ENCODE data around the gene ANKMY2. TPM values are rescaled to one million over a fixed set of nuclear protein-coding genes. Genes with fewer than 3 reads are reported as not detected.

ANKMY2 gene
- total RNA-seq, 2 experiments from 2014 or later: 4.6 to 4.7 TPM

GRCh38 chr7:16638282-16639280 lies 7.0 kb downstream of the ANKMY2 start:
- Mint-ChIP-seq H3K4me1 (ENCODE audit: low read depth) (peaks cover 6% of the 10 kb centered on the region), H3K9me3 (no peaks in the 10 kb centered on the region), H3K4me3 (no peak overlapping the region), H3K27me3 (ENCODE audit: low read depth) (no peaks in the 10 kb centered on the region), H3K27ac (no peak overlapping the region), H3K36me3 (ENCODE audit: low read depth) (peaks cover 14% of the 10 kb centered on the region)
- DNase-seq: no peak
- intact Hi-C loops (cut with micrococcal nuclease): no loop called here
- CTCF ChIA-PET: no interaction called here

GRCh38 chr7:16637379-16637778 lies 8.2 kb downstream of the ANKMY2 start:
- DNase-seq: no peak
- intact Hi-C loops (cut with micrococcal nuclease): no loop called here
- CTCF ChIA-PET: no interaction called here
- Mint-ChIP-seq H3K27me3 (ENCODE audit: low read depth) (no peaks in the 10 kb centered on the region), H3K9me3 (no peaks in the 10 kb centered on the region), H3K4me3 (no peak overlapping the region), H3K27ac (no peak overlapping the region), H3K36me3 (ENCODE audit: low read depth) (peaks cover 14% of the 10 kb centered on the region), H3K4me1 (ENCODE audit: low read depth) (no peaks in the 10 kb centered on the region)

- H3K36me3 Mint-ChIP-seq (ENCODE audit: low read depth): peaks cover 14% of the 10 kb centered on the region
- CTCF ChIA-PET: no interaction called here
- no peak for DNase-seq
- no peaks in the 10 kb centered on the region for H3K9me3 Mint-ChIP-seq
- H3K4me1 Mint-ChIP-seq (ENCODE audit: low read depth): no peaks in the 10 kb centered on the region
- intact Hi-C loops (cut with micrococcal nuclease): no loop called here
- no peak overlapping the region for H3K4me3 Mint-ChIP-seq
- no peak overlapping the region for H3K27ac Mint-ChIP-seq
- H3K27me3 Mint-ChIP-seq (ENCODE audit: low read depth): no peaks in the 10 kb centered on the region
Observed at GRCh38 chr7:16636555-16637101, 8.9 kb downstream of the ANKMY2 start.

- Mint-ChIP-seq H3K4me1 (ENCODE audit: low read depth) (no peaks in the 10 kb centered on the region), H3K27ac (no peak overlapping the region), H3K4me3 (no peak overlapping the region), H3K27me3 (ENCODE audit: low read depth) (no peaks in the 10 kb centered on the region), H3K9me3 (no peaks in the 10 kb centered on the region), H3K36me3 (ENCODE audit: low read depth) (peaks cover 14% of the 10 kb centered on the region)
- CTCF ChIA-PET: no interaction called here
- DNase-seq: no peak
- intact Hi-C loops (cut with micrococcal nuclease): no loop called here
Observed at GRCh38 chr7:16634271-16634738, 11.2 kb downstream of the ANKMY2 start.

- H3K4me3 Mint-ChIP-seq: no peak overlapping the region
- no peaks in the 10 kb centered on the region for H3K9me3 Mint-ChIP-seq
- no peak overlapping the region for H3K27ac Mint-ChIP-seq
- intact Hi-C loops (cut with micrococcal nuclease): no loop called here
- H3K4me1 Mint-ChIP-seq (ENCODE audit: low read depth): no peaks in the 10 kb centered on the region
- H3K36me3 Mint-ChIP-seq (ENCODE audit: low read depth): peaks cover 10% of the 10 kb centered on the region
- CTCF ChIA-PET: interaction anchor here (0.6 kb wide), 1 partner anchor 17 kb away, joined by 3 read pairs; no protein-coding TSS in a partner anchor
- DNase-seq: no peak
- no peaks in the 10 kb centered on the region for H3K27me3 Mint-ChIP-seq (ENCODE audit: low read depth)
Observed at GRCh38 chr7:16630654-16631053, 14.9 kb downstream of the ANKMY2 start.

- H3K27ac Mint-ChIP-seq: no peak overlapping the region
- no peaks in the 10 kb centered on the region for H3K4me1 Mint-ChIP-seq (ENCODE audit: low read depth)
- no peaks in the 10 kb centered on the region for H3K9me3 Mint-ChIP-seq
- H3K27me3 Mint-ChIP-seq (ENCODE audit: low read depth): no peaks in the 10 kb centered on the region
- CTCF ChIA-PET: interaction anchor here (0.7 to 0.9 kb wide), 2 partner anchors 8 to 18 kb away, joined by 3 read pairs; partner anchors contain the start of genes ANKMY2 and BZW2
- intact Hi-C loops (cut with micrococcal nuclease): no loop called here
- no peak for DNase-seq
- H3K4me3 Mint-ChIP-seq: no peak overlapping the region
- peaks cover 12% of the 10 kb centered on the region for H3K36me3 Mint-ChIP-seq (ENCODE audit: low read depth)
Observed at GRCh38 chr7:16627236-16627635, 18.3 kb downstream of the ANKMY2 start.

- Mint-ChIP-seq H3K27ac (no peak overlapping the region), H3K36me3 (ENCODE audit: low read depth) (peaks cover 15% of the 10 kb centered on the region), H3K4me3 (no peak overlapping the region), H3K27me3 (ENCODE audit: low read depth) (no peaks in the 10 kb centered on the region), H3K4me1 (ENCODE audit: low read depth) (no peaks in the 10 kb centered on the region), H3K9me3 (no peaks in the 10 kb centered on the region)
- no peak for DNase-seq
- intact Hi-C loops (cut with micrococcal nuclease): no loop called here
- CTCF ChIA-PET: interaction anchor here (0.9 kb wide), 1 partner anchor 9 kb away, joined by 3 read pairs; no protein-coding TSS in a partner anchor
Observed at GRCh38 chr7:16626388-16626787, 19.2 kb downstream of the ANKMY2 start.

GRCh38 chr7:16619979-16620408 lies 25.6 kb downstream of the ANKMY2 start:
- H3K27ac Mint-ChIP-seq: peak overlapping the region; percentile 81
- no peaks in the 10 kb centered on the region for H3K27me3 Mint-ChIP-seq (ENCODE audit: low read depth)
- peaks cover 13% of the 10 kb centered on the region for H3K4me1 Mint-ChIP-seq (ENCODE audit: low read depth)
- CTCF ChIA-PET: interaction anchor here (1.4 kb wide), 1 partner anchor 24 kb away, joined by 4 read pairs; no protein-coding TSS in a partner anchor
- no peaks in the 10 kb centered on the region for H3K9me3 Mint-ChIP-seq
- peaks cover 20% of the 10 kb centered on the region for H3K36me3 Mint-ChIP-seq (ENCODE audit: low read depth)
- intact Hi-C loops (cut with micrococcal nuclease): loop anchor here (1.0 to 2.0 kb wide), 8 partner anchors 25 to 679 kb away; partner anchors contain the start of genes AHR and ANKMY2
- peak overlapping the region; percentile 23 for H3K4me3 Mint-ChIP-seq
- DNase-seq: peak; percentile 33

GRCh38 chr7:16616542-16616941 lies 29.0 kb downstream of the ANKMY2 start:
- no peaks in the 10 kb centered on the region for H3K9me3 Mint-ChIP-seq
- H3K36me3 Mint-ChIP-seq (ENCODE audit: low read depth): peaks cover 7% of the 10 kb centered on the region
- no peak overlapping the region for H3K27ac Mint-ChIP-seq
- CTCF ChIA-PET: no interaction called here
- H3K4me1 Mint-ChIP-seq (ENCODE audit: low read depth): peaks cover 13% of the 10 kb centered on the region
- H3K27me3 Mint-ChIP-seq (ENCODE audit: low read depth): no peaks in the 10 kb centered on the region
- no peak for DNase-seq
- H3K4me3 Mint-ChIP-seq: no peak overlapping the region
- intact Hi-C loops (cut with micrococcal nuclease): no loop called here

- no peak for DNase-seq
- Mint-ChIP-seq H3K27me3 (ENCODE audit: low read depth) (no peaks in the 10 kb centered on the region), H3K4me1 (ENCODE audit: low read depth) (peaks cover 13% of the 10 kb centered on the region), H3K4me3 (no peak overlapping the region), H3K9me3 (no peaks in the 10 kb centered on the region), H3K27ac (no peak overlapping the region), H3K36me3 (ENCODE audit: low read depth) (peaks cover 7% of the 10 kb centered on the region)
- intact Hi-C loops (cut with micrococcal nuclease): no loop called here
- CTCF ChIA-PET: no interaction called here
Observed at GRCh38 chr7:16616122-16616521, 29.4 kb downstream of the ANKMY2 start.

- no peaks in the 10 kb centered on the region for H3K9me3 Mint-ChIP-seq
- peaks cover 9% of the 10 kb centered on the region for H3K36me3 Mint-ChIP-seq (ENCODE audit: low read depth)
- no peaks in the 10 kb centered on the region for H3K27me3 Mint-ChIP-seq (ENCODE audit: low read depth)
- H3K4me3 Mint-ChIP-seq: no peak overlapping the region
- peaks cover 11% of the 10 kb centered on the region for H3K4me1 Mint-ChIP-seq (ENCODE audit: low read depth)
- intact Hi-C loops (cut with micrococcal nuclease): no loop called here
- DNase-seq: no peak
- CTCF ChIA-PET: no interaction called here
- no peak overlapping the region for H3K27ac Mint-ChIP-seq
Observed at GRCh38 chr7:16615228-16615627, 30.3 kb downstream of the ANKMY2 start.

GRCh38 chr7:16611711-16612110 lies 33.8 kb downstream of the ANKMY2 start:
- Mint-ChIP-seq H3K27ac (no peak overlapping the region), H3K4me3 (no peak overlapping the region), H3K9me3 (no peaks in the 10 kb centered on the region), H3K27me3 (ENCODE audit: low read depth) (no peaks in the 10 kb centered on the region), H3K36me3 (ENCODE audit: low read depth) (peaks cover 14% of the 10 kb centered on the region), H3K4me1 (ENCODE audit: low read depth) (no peaks in the 10 kb centered on the region)
- CTCF ChIA-PET: no interaction called here
- intact Hi-C loops (cut with micrococcal nuclease): no loop called here
- no peak for DNase-seq
